ACC112 (cell line): ENCODE data around the gene PI4K2B.
"Not testable (repeated sequence)": the region's sequence is repeated elsewhere in the genome, so short reads cannot be mapped to it uniquely, and the experiment has no call there.

Experiments used
- H2AFZ ChIP-seq: fragments of 200-600 bp; sonication (generic); one replicate; pipeline ENCODE4 v1.6.0; 2017; ENCODE audit warnings: antibody characterized with exemption, low read length; ENCODE audit not compliant: unreplicated experiment
- H3K27ac ChIP-seq: fragments of 200-600 bp; sonication (generic); 2 replicates; pipeline ENCODE4 v1.5.1; 2014; ENCODE audit warnings: low read depth, mild to moderate bottlenecking, antibody characterized with exemption, low read length, moderate library complexity
- H3K27me3 ChIP-seq: fragments of 200-600 bp; sonication (generic); 2 replicates; pipeline ENCODE4 v1.6.1; 2014; ENCODE audit warnings: mild to moderate bottlenecking, antibody characterized with exemption, low read length, moderate library complexity, mixed read lengths; ENCODE audit not compliant: insufficient read depth
- H3K36me3 ChIP-seq: fragments of 200-600 bp; sonication (generic); 2 replicates; pipeline ENCODE4 v1.6.1; 2016; ENCODE audit warnings: mild to moderate bottlenecking, antibody characterized with exemption, low read length, moderate library complexity, mixed read lengths; ENCODE audit not compliant: insufficient read depth
- H3K4me1 ChIP-seq: fragments of 200-600 bp; sonication (generic); one replicate; pipeline ENCODE4 v1.6.1; 2016; ENCODE audit warnings: low read length, mixed read lengths; ENCODE audit not compliant: insufficient read depth, unreplicated experiment, control insufficient read depth
- H3K4me3 ChIP-seq: fragments of 200-600 bp; sonication (generic); 2 replicates; pipeline ENCODE4 v1.5.1; 2014; ENCODE audit warnings: mild to moderate bottlenecking, low read depth, low read length
- H3K79me2 ChIP-seq: fragments of 200-600 bp; sonication (generic); one replicate; pipeline ENCODE4 v1.6.0; 2016; ENCODE audit warnings: low read length; ENCODE audit not compliant: control insufficient read depth, unreplicated experiment, insufficient read depth

The PI4K2B gene

DNA sequence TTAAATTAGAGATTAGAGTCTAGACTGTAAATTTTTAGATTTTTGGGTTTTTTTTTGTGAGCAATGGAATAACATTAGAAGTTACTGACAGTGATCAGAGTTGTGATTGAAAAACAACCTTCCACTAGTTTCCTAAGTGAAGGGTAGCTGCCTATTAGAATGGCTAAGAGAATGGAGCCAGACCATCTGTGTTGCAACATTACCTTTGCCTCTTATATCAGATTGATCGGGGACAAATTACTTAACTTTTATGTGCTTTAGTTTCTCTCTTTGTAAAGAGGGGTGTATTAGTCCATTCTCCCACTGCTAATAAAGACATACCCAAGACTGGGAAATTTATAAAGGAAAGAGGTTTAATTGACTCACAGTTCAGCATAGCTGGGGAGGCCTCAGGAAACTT is 12.5 kb upstream of the PI4K2B start:
- no peaks in the 10 kb centered on the region for H3K79me2 ChIP-seq
- no peak overlapping the region for H2AFZ ChIP-seq
- no peak overlapping the region for H3K27ac ChIP-seq
- H3K4me3 ChIP-seq, result no peak overlapping the region
- no peaks in the 10 kb centered on the region for H3K36me3 ChIP-seq
- H3K27me3 ChIP-seq, result no peaks in the 10 kb centered on the region
- H3K4me1 ChIP-seq, result no peaks in the 10 kb centered on the region

DNA sequence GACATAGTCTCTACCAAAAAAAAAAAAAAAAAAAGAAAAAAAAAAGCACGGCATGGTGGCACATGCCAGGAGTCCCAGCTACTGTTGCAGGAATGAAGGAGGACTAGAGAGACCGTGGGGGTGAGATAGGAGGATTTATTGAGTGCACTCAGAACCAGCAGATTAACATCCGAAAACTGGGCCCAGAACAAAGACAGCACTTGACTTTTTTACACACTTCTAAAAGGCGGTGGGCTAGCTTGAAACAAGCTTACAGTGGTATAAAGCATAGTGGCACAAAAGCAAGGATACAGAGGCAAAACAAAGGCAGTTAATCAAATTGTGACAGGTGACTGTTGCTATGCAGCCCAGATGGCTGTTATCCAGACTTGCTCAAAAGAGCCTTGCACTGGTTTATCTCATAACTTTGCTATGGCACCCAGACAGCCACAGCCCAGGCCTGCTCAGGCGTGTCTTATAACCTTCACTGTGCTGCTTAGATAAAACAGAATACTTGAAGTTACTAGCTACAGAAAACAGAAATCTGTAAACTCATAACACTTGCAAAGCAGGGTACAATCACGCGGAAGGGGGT is 9.9 kb upstream of the PI4K2B start:
- no peak overlapping the region for H3K27ac ChIP-seq
- no peaks in the 10 kb centered on the region for H3K4me1 ChIP-seq
- H3K36me3 ChIP-seq, result no peaks in the 10 kb centered on the region
- no peak overlapping the region for H3K4me3 ChIP-seq
- no peak overlapping the region for H2AFZ ChIP-seq
- no peaks in the 10 kb centered on the region for H3K79me2 ChIP-seq
- H3K27me3 ChIP-seq, result no peaks in the 10 kb centered on the region

DNA sequence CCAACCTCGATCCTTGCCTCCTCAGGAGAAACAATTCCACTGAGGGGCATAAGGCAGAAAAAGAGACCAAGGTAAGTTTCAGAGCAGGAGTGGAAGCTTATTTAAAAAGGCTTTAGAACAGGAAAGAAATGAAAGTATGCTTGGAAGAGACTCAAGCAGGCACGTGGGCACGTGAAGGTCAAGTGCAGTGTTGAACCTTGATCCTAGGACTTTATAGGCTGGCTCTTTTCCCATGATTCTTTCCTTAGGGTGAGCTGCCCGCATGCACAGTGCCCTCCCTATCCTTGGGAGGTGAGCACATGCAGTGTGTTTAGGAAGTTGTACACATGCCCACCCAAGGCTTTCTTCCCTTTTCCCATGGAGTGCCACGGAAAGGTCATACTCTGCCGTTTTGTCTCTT is 4.0 kb upstream of the PI4K2B start:
- H3K4me3 ChIP-seq, result no peak overlapping the region

DNA sequence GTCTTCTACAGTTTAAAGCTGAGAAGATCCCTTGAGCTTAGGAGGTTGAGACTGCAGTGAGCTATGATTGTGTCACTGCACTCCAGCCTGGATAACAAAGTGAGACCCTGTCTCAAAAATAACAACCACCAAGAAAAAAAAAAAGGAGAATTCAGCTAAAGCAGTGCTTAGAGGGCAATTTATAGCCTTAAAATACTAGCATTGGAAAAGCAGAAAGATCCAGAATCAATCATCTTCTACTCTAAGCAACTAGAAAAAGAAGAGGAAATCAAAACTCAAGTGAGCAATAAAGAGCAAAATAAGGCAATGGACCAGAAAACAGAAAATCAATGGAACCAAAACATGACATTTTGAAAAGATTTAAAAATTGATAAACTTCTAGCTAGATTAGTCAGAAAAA is 639 bp upstream of the PI4K2B start:
- Histone ChIP-seq H3K27me3 (no peaks in the 10 kb centered on the region), H2AFZ (no peak overlapping the region), H3K27ac (no peak overlapping the region), H3K36me3 (peaks cover 10% of the 10 kb centered on the region), H3K79me2 (peaks cover 33% of the 10 kb centered on the region), H3K4me3 (peak overlapping the region; percentile 78), H3K4me1 (peaks cover 9% of the 10 kb centered on the region)

More for the DNA sequence above, 4.0 kb upstream of the PI4K2B start:
- Histone ChIP-seq H3K36me3 (no peaks in the 10 kb centered on the region), H3K79me2 (no peaks in the 10 kb centered on the region), H3K4me1 (no peaks in the 10 kb centered on the region), H2AFZ (no peak overlapping the region), H3K27me3 (no peaks in the 10 kb centered on the region), H3K27ac (no peak overlapping the region)

DNA sequence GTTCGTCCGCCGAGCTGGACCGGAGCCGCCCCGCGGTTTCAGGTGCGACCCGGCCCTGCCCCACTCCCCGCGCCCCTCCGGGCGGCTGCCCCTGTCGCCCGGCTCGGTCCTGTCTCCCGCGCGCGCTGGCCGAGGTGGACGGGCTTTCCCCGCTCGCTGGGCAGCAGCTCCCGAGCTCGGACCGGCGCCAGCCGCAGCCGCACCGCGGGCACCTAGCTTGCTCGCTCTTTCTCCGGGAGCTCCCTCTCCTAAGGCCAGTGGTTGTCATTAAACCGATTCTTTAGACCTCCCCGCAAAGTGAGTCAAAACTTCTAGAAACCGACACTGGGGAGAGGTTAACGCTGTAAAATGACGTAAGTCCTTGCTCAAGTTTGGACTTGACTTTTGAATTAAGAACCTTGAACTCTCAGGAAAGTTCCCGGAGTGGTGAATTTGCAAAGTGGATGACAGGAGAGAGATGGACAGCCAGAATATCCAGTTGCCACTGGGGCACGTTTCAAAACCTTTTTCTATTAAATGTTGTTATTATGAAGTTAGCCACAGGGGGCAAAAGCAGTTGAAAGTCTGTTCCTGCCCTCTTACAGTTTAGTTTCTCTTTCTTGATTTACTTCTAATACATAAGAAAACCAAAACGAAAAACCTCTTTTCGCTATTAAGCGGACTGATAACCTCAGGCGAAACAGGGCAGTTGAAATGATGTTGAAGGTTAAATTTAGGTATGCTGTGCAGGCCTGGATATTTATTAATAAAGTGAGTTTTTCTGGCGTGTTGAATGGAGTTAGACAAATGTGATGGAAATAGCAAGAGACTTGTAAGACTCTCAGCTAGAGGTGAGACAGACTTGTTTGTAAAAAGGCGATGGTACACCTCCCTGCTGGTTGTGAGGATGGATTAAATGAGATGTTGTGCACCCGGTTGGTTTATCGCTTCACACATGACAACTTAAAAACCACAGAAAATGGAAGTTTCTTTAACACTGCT is 847 bp downstream of the PI4K2B start:
- H3K27ac ChIP-seq, result peak overlapping the region; percentile 63
- peaks cover 9% of the 10 kb centered on the region for H3K4me1 ChIP-seq
- H3K79me2 ChIP-seq, result peaks cover 41% of the 10 kb centered on the region
- H3K4me3 ChIP-seq, result peak overlapping the region; percentile 78
- peaks cover 12% of the 10 kb centered on the region for H3K36me3 ChIP-seq
- peak overlapping the region; percentile 80 for H2AFZ ChIP-seq
- no peaks in the 10 kb centered on the region for H3K27me3 ChIP-seq

DNA sequence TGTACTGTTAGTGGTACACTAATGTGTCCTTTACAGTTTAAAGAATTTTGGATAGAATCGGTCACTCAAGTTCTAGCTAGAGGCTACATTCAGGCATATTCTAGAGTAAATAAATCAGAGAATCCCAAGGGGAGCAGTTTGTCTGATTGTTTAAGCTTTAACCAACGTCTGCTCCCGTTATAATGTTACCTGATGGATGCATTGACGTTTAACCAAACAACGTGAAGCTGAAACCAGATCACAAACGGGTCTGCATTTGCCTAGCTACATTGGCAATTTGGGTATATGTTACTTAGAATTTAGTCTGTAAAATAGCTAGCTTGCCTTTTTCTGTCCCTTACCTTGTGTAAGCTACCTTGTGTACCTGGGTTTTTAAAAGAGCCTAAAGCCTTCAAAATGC is 1.6 kb downstream of the PI4K2B start:
- Histone ChIP-seq H3K4me3 (peak overlapping the region; percentile 78), H2AFZ (no peak overlapping the region), H3K36me3 (peaks cover 12% of the 10 kb centered on the region), H3K4me1 (peaks cover 9% of the 10 kb centered on the region), H3K79me2 (peaks cover 45% of the 10 kb centered on the region), H3K27ac (peak overlapping the region; percentile 63), H3K27me3 (no peaks in the 10 kb centered on the region)

DNA sequence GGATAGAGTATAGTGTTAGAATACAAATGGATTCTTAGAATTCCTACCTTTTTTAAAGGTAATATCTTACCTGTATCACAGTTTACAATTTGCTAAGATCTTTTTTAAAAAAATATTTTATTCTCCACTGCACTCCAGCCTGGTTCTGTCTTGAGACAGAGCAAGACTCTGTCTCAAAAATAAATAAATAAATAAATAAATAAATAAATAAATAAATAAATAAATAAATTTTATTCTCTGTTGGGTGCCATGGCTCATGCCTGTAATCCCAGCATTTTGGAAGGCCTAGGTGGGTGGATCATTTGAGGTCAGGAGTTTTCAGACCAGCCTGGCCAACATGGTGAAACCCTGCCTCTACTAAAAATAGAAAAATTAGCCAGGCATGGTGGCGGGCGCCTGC is 2.2 kb downstream of the PI4K2B start:
- H3K27ac ChIP-seq, result not testable (repeated sequence)
- H3K4me3 ChIP-seq, result peak overlapping the region; percentile 78

DNA sequence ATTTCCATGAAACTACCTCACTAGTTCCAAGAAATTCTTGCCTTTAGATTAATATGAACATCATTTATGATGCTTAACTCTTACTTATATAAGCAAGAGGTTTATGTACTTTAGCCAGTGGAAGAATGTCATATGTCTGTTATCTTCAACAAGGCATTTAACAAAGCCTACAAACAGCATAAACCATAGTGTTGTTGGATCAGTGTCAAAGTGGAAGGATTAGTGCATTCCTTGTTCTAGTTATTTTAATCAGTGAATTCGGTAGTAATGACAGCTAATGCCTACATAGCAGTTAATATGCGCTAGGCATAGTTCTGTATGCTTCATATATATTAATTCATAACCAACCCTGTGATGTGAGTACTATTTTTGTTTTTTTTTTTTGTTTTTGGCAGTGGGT is 3.1 kb downstream of the PI4K2B start:
- Histone ChIP-seq H2AFZ (no peak overlapping the region), H3K79me2 (peaks cover 50% of the 10 kb centered on the region), H3K4me3 (no peak overlapping the region), H3K4me1 (peaks cover 9% of the 10 kb centered on the region), H3K27me3 (no peaks in the 10 kb centered on the region), H3K27ac (no peak overlapping the region), H3K36me3 (peaks cover 12% of the 10 kb centered on the region)

More for the DNA sequence above, 2.2 kb downstream of the PI4K2B start:
- not testable (repeated sequence) for H2AFZ ChIP-seq, H3K4me1 ChIP-seq, H3K27me3 ChIP-seq
- Histone ChIP-seq H3K36me3 (peaks cover 12% of the 10 kb centered on the region), H3K79me2 (peaks cover 48% of the 10 kb centered on the region)

DNA sequence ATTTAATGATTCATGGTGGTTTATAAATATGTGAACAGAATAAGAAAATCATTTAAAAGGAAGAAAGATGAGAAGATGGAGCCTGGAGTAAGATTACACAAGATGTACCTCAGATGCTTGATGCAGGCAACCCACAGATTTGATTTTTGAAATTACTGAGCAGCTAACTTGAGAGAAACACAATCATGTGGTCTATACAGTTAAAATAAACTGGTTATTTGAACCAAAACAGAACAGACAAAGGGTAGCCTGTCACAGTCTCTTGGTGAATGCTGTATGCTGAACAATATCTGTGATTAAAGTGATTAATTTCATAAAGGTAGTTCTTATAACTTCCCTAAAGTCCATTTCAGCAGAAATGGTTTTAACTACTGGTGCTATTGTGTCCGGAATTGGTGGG is 4.2 kb downstream of the PI4K2B start:
- no peak overlapping the region for H3K27ac ChIP-seq
- peaks cover 12% of the 10 kb centered on the region for H3K36me3 ChIP-seq
- H3K4me3 ChIP-seq, result no peak overlapping the region
- H3K4me1 ChIP-seq, result peaks cover 9% of the 10 kb centered on the region
- no peak overlapping the region for H2AFZ ChIP-seq
- H3K27me3 ChIP-seq, result no peaks in the 10 kb centered on the region
- H3K79me2 ChIP-seq, result peaks cover 52% of the 10 kb centered on the region

DNA sequence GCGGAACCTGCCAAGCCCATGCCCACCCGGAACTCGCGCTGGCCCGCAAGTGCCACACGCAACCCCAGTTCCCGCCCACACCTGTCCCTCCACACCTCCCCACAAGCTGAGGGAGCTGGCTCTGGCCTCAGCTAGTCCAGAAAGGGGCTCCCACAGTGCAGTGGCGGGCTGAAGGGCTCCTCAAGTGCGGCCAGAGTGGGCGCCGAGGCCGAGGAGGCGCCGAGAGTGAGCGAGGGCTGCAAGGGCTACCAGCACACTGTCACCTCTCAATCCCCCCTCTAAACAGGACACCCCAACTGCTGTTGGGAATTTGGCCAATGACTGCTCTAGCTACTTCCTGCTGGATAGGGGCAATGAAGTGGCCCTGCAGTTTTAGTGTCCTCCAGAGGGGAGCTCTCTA is 5.7 kb downstream of the PI4K2B start:
- not testable (repeated sequence) for H3K27ac ChIP-seq, H3K4me1 ChIP-seq, H3K4me3 ChIP-seq, H3K27me3 ChIP-seq, H2AFZ ChIP-seq
- peaks cover 52% of the 10 kb centered on the region for H3K79me2 ChIP-seq
- peaks cover 12% of the 10 kb centered on the region for H3K36me3 ChIP-seq

DNA sequence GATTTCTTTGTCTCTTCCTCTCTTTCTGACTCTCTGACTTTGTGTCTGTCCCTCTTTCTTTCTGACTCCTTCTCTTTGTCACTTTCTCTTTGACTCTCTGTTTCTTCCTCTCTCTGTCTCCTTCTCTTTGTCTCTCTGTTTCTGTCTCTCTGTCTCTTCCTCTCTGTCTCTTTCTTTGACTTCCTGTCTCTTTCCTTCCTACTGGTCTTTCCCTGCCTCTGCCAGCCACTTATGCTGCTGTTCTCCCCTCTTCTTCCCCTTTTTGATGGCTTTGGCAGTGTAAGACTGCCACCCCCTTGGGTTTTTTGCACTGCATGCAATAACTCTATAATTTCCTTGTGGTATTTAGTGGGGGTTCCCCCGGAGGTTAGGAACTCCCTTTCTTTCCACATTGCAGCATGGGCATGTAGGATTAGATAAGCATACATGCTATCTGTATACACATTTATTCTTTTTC is 6.9 kb downstream of the PI4K2B start:
- Histone ChIP-seq H3K79me2 (peaks cover 42% of the 10 kb centered on the region), H3K36me3 (peaks cover 12% of the 10 kb centered on the region)
- not testable (repeated sequence) for H3K4me3 ChIP-seq

More for the DNA sequence above, 6.9 kb downstream of the PI4K2B start:
- H3K4me1 ChIP-seq, H3K27me3 ChIP-seq, H3K27ac ChIP-seq, H2AFZ ChIP-seq: not testable (repeated sequence)
